Fibroblast of lung (primary cell): ENCODE data around the gene WDR59. TPM values are rescaled to one million over a fixed set of nuclear protein-coding genes. Genes with fewer than 3 reads are reported as not detected.

ENCODE experiments used
- DNase-seq, 2 donors: peaks; one replicate each; pipeline versions ENCODE4 v3.0.0 to v3.0.0-alpha.2; 2010; ENCODE audit warnings: low read depth in 2 of 2
- H2AFZ ChIP-seq: 2 replicates; pipeline ENCODE4 v1.5.1; 2012; ENCODE audit warnings: low read length, control low read depth, inconsistent platforms
- H3K27ac ChIP-seq: 2 replicates; pipeline ENCODE4 v1.5.1; 2011; ENCODE audit warnings: low read length, control low read depth; ENCODE audit not compliant: insufficient read depth
- H3K27me3 ChIP-seq: 2 replicates; pipeline ENCODE4 v1.5.1; 2011; ENCODE audit warnings: mild to moderate bottlenecking, low read length; ENCODE audit not compliant: control insufficient read depth, insufficient read depth
- H3K36me3 ChIP-seq: 2 replicates; pipeline ENCODE4 v1.5.1; 2011; ENCODE audit warnings: low read length; ENCODE audit not compliant: control insufficient read depth, insufficient read depth
- H3K4me1 ChIP-seq: 2 replicates; pipeline ENCODE4 v1.5.1; 2011; ENCODE audit warnings: low read length; ENCODE audit not compliant: control insufficient read depth, insufficient read depth; ENCODE audit errors: extremely low read depth
- H3K4me2 ChIP-seq: 2 replicates; pipeline ENCODE4 v1.5.1; 2011; ENCODE audit warnings: low read length, control low read depth; ENCODE audit not compliant: insufficient read depth; ENCODE audit errors: extremely low read depth
- H3K4me3 ChIP-seq, 4 experiments: fragments of 200-600 bp in 1 of 4; sonication (generic) in 1 of 4; replicated peaks in 1 of 4; 2 replicates each; pipeline ENCODE4 v1.5.1; 2011 to 2016; ENCODE audit warnings: low read length in 4 of 4, low read depth in 3 of 4, mild to moderate bottlenecking in 3 of 4, control low read depth in 2 of 4, inconsistent platforms in 1 of 4, mixed read lengths in 1 of 4; ENCODE audit not compliant: insufficient read depth in 1 of 4; ENCODE audit errors: control extremely low read depth in 1 of 4
- H3K79me2 ChIP-seq: 2 replicates; pipeline ENCODE4 v1.5.1; 2012; ENCODE audit warnings: mild to moderate bottlenecking, low read length, inconsistent platforms; ENCODE audit not compliant: control insufficient read depth, insufficient read depth
- H3K9ac ChIP-seq: 2 replicates; pipeline ENCODE4 v1.5.1; 2011; ENCODE audit warnings: mild to moderate bottlenecking, low read length, control low read depth; ENCODE audit not compliant: insufficient read depth
- H3K9me3 ChIP-seq: 2 replicates; pipeline ENCODE4 v1.5.1; 2012; ENCODE audit warnings: low read depth, low read length; ENCODE audit not compliant: control insufficient read depth, insufficient read depth
- H4K20me1 ChIP-seq: 2 replicates; pipeline ENCODE4 v1.5.1; 2011; ENCODE audit warnings: low read length; ENCODE audit not compliant: control insufficient read depth, insufficient read depth; ENCODE audit errors: extremely low read depth
- EZH2 ChIP-seq: IDR thresholded peaks from 2 replicates; pipeline ENCODE4 v1.5.1; 2012; ENCODE audit warnings: low read length, control low read depth, mild to moderate bottlenecking; ENCODE audit errors: missing control alignments
- polyA plus RNA-seq, 2 donors: library from polyadenylated mRNA; depleted of rRNA in 1 of 2; stranded (reverse) in 1 of 2; unstranded in 1 of 2; fragments of >200 nt; gene quantifications; 2 replicates each; pipeline ENCODE4 v1.2.1, GENCODE V29; 2011 to 2012; ENCODE audit warnings: missing spikeins in 1 of 2
- total RNA-seq: library from RNA; depleted of rRNA; stranded (reverse); fragments of >200 nt; gene quantifications from 2 replicates; pipeline ENCODE4 v1.2.1, GENCODE V29; 2014
- TF ChIP-seq, protein P1 (sequence below), 2 donors: IDR thresholded peaks in 1 of 2; conservative IDR thresholded peaks in 1 of 2; 1 replicate in 1 of 2; 2 replicates in 1 of 2; pipeline ENCODE4 v1.5.1; 2011 to 2012; ENCODE audit warnings: low read length in 2 of 2, control low read depth in 1 of 2, inconsistent platforms in 1 of 2, low read depth in 1 of 2, mild to moderate bottlenecking in 1 of 2

WDR59 gene
- total and polyA plus RNA-seq, 2 donors (not counting 1 experiment from before 2014, with no cell fraction given) = 16.0 to 30.2 TPM

DNA sequence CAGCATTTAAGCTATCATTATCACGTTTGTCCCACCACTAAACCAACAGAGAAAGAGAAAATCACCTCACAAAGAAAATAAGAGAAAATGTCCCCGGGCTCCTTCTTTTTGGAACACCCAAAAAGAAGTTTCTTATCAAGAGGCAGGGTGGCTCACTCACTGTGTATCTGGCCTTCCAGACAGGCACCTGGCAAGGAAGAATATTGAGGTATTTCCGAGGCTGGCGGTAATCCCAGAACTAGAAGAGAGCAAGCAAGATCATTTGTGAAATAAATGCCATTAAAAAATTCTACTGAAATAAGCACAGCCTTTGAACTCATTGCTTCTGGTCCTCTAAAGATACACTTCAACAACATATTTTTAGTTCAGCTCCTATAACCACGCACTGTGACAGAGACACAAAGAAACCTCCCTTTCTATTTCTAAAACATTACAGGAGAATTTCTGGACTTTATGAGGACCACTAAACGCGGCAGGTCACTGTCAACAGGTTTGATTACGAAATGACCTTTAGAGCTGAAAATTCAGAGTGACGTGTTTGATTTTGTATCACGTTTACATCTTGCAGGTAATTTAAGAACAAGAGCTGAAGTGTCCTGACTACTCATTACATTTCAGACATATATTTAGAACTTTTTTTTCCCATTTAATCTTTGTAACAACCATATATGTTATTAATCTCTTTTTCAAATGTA lies 61.0 kb downstream of the WDR59 start:
- TF ChIP-seq, protein P1, sequence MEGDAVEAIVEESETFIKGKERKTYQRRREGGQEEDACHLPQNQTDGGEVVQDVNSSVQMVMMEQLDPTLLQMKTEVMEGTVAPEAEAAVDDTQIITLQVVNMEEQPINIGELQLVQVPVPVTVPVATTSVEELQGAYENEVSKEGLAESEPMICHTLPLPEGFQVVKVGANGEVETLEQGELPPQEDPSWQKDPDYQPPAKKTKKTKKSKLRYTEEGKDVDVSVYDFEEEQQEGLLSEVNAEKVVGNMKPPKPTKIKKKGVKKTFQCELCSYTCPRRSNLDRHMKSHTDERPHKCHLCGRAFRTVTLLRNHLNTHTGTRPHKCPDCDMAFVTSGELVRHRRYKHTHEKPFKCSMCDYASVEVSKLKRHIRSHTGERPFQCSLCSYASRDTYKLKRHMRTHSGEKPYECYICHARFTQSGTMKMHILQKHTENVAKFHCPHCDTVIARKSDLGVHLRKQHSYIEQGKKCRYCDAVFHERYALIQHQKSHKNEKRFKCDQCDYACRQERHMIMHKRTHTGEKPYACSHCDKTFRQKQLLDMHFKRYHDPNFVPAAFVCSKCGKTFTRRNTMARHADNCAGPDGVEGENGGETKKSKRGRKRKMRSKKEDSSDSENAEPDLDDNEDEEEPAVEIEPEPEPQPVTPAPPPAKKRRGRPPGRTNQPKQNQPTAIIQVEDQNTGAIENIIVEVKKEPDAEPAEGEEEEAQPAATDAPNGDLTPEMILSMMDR (conservative IDR thresholded peaks at IDR 0.05 in 1 of 2, IDR thresholded peaks at IDR 0.05 in 1 of 2; ENCODE audit: low read depth in 1 of 2, low read length in 2 of 2) = no peak
- TF ChIP-seq EZH2 = no peak
- no peaks in the 10 kb centered on the region for H3K79me2 ChIP-seq

DNA sequence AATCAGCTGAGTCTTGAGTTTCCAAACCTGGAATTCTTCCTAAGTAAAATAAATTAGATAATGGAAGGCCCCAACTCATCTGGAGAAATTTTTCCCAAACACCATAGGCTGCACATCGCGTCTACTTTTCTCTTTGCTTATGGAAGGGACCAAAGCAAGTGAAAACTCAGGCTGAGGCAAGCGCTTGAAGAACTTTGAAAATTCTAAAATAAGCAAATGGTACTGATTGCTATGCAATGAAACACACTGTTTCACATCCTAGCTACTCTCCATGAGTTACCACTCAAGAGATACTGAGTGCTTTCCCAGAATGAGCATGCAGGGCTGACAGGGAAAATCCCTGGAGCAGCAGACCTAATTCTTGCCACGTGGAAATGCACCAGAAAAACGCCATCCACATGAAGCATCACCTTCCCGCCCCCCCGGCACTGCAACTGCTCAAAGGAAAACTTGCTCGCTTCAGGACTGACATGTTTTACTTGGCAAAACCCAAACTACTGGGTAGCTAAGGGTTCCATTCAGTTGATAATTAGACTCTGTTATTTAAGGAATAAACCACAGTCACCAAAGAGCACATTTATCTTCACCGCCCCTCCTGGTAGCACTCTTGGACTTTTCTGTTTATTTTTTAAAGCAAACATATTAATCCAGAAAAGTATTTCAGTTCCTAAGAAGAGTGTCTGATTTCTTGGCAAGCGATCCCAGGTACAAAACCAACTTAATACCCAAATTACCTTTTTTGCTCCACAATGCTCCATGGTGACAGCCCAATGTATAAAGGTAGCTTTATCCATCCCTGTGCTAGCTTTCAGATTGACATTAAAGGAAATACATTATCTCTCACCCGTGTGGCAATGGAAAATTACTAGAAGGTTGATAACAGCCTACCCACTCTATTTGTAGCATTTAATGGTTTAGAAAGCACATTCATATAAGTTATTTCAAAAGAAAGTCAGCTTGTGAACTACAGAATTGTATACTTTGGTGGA lies 62.5 kb downstream of the WDR59 start:
- H2AFZ ChIP-seq = no peak overlapping the region

More for the DNA sequence above, 61.0 kb downstream of the WDR59 start:
- H3K36me3 ChIP-seq = no peaks in the 10 kb centered on the region
- H2AFZ ChIP-seq = no peak overlapping the region
- peak in 1 of 2 donors; percentile 41 for DNase-seq
- no peaks in the 10 kb centered on the region for H3K27me3 ChIP-seq
- no peak overlapping the region for H3K9ac ChIP-seq
- no peak overlapping the region for H3K4me3 ChIP-seq
- no peaks in the 10 kb centered on the region for H3K4me1 ChIP-seq
- H3K27ac ChIP-seq = no peak overlapping the region
- H3K4me2 ChIP-seq = no peak overlapping the region
- H4K20me1 ChIP-seq = no peaks in the 10 kb centered on the region
- no peaks in the 10 kb centered on the region for H3K9me3 ChIP-seq

More for the DNA sequence above, 62.5 kb downstream of the WDR59 start:
- Histone ChIP-seq H3K27ac (no peak overlapping the region), H3K9ac (no peak overlapping the region), H3K9me3 (no peaks in the 10 kb centered on the region), H3K4me2 (no peak overlapping the region), H3K36me3 (no peaks in the 10 kb centered on the region), H4K20me1 (no peaks in the 10 kb centered on the region), H3K4me1 (no peaks in the 10 kb centered on the region), H3K27me3 (no peaks in the 10 kb centered on the region), H3K4me3 (no peak overlapping the region), H3K79me2 (no peaks in the 10 kb centered on the region)
- peak; percentile 5 to 83 for DNase-seq
- TF ChIP-seq, protein P1 (conservative IDR thresholded peaks at IDR 0.05 in 1 of 2, IDR thresholded peaks at IDR 0.05 in 1 of 2; ENCODE audit: low read depth in 1 of 2, low read length in 2 of 2) = no peak
- no peak for TF ChIP-seq EZH2
